Glutamatergic neuron (in vitro differentiated cells): Measurements from ENCODE around the gene MRPL37. TPM values are rescaled to one million over a fixed set of nuclear protein-coding genes. Genes with fewer than 3 reads are reported as not detected.
A peak's percentile ranks its signal among the peaks of the same experiment; 100 is the strongest.

Source experiments
- DNase-seq: peaks from one replicate; pipeline ENCODE4 v3.0.0; 2022
- H3K27ac Mint-ChIP-seq: one replicate; pipeline ENCODE4 v1.8.0; 2020; ENCODE audit warnings: mild to moderate bottlenecking, mixed read lengths, inconsistent platforms; ENCODE audit not compliant: unreplicated experiment
- H3K27me3 Mint-ChIP-seq: one replicate; pipeline ENCODE4 v1.8.0; 2020; ENCODE audit warnings: mild to moderate bottlenecking, moderate library complexity, mixed read lengths, inconsistent platforms; ENCODE audit not compliant: unreplicated experiment
- H3K36me3 Mint-ChIP-seq: one replicate; pipeline ENCODE4 v1.8.0; 2020; ENCODE audit warnings: mild to moderate bottlenecking, mixed read lengths, inconsistent platforms; ENCODE audit not compliant: unreplicated experiment
- H3K4me1 Mint-ChIP-seq: one replicate; pipeline ENCODE4 v1.8.0; 2020; ENCODE audit warnings: mild to moderate bottlenecking, low read depth, mixed read lengths, inconsistent platforms; ENCODE audit not compliant: unreplicated experiment
- H3K4me3 Mint-ChIP-seq: one replicate; pipeline ENCODE4 v1.8.0; 2020; ENCODE audit warnings: mild to moderate bottlenecking, mixed read lengths, inconsistent platforms; ENCODE audit not compliant: unreplicated experiment
- H3K9me3 Mint-ChIP-seq: one replicate; pipeline ENCODE4 v1.8.0; 2020; ENCODE audit warnings: mild to moderate bottlenecking, moderate library complexity, mixed read lengths, inconsistent platforms; ENCODE audit not compliant: unreplicated experiment
- CTCF ChIP-seq: fragments of 200-600 bp; sonication (generic); IDR thresholded peaks from one replicate; pipeline ENCODE4 v1.5.0; 2021; ENCODE audit not compliant: partially characterized antibody, unreplicated experiment
- total RNA-seq: library from RNA; stranded (reverse); fragmentation: NEBNext Ultra II Directional; extraction: Animal tissue kit (Norgen Biotek cat#: 25700); gene quantifications from one replicate; pipeline ENCODE4 v1.2.1, GENCODE V29; 2021; ENCODE audit not compliant: unreplicated experiment

The MRPL37 gene
- total RNA-seq, 1 donor from 2014 or later = 50.9 TPM

GRCh38 chr1:54177726-54178125 lies 22.2 kb upstream of the MRPL37 start:
- no peak overlapping the region for H3K4me3 Mint-ChIP-seq
- H3K4me1 Mint-ChIP-seq = peaks cover 10% of the 10 kb centered on the region
- no peak overlapping the region for H3K27ac Mint-ChIP-seq
- H3K9me3 Mint-ChIP-seq = peaks cover 5% of the 10 kb centered on the region
- no peaks in the 10 kb centered on the region for H3K36me3 Mint-ChIP-seq
- no peak for TF ChIP-seq CTCF
- no peak for DNase-seq
- H3K27me3 Mint-ChIP-seq = no peaks in the 10 kb centered on the region

- Mint-ChIP-seq H3K27ac (peak overlapping the region; percentile 28), H3K9me3 (peaks cover 5% of the 10 kb centered on the region), H3K4me3 (no peak overlapping the region), H3K27me3 (no peaks in the 10 kb centered on the region), H3K36me3 (no peaks in the 10 kb centered on the region), H3K4me1 (peaks cover 8% of the 10 kb centered on the region)
- no peak for TF ChIP-seq CTCF
- no peak for DNase-seq
Observed at GRCh38 chr1:54178296-54179070, 21.5 kb upstream of the MRPL37 start.

- Mint-ChIP-seq H3K36me3 (peaks cover 7% of the 10 kb centered on the region), H3K27ac (peak overlapping the region; percentile 98)
Observed at GRCh38 chr1:54180701-54181360, 19.1 kb upstream of the MRPL37 start.

GRCh38 chr1:54186056-54186455 lies 13.9 kb upstream of the MRPL37 start:
- H3K4me3 Mint-ChIP-seq = no peak overlapping the region
- no peak for TF ChIP-seq CTCF
- H3K9me3 Mint-ChIP-seq = peaks cover 1% of the 10 kb centered on the region
- H3K36me3 Mint-ChIP-seq = peaks cover 10% of the 10 kb centered on the region
- DNase-seq = no peak
- H3K27me3 Mint-ChIP-seq = peaks cover 12% of the 10 kb centered on the region
- peaks cover 5% of the 10 kb centered on the region for H3K4me1 Mint-ChIP-seq
- no peak overlapping the region for H3K27ac Mint-ChIP-seq

More at GRCh38 chr1:54180701-54181360, 19.1 kb upstream of the MRPL37 start:
- DNase-seq = peak; percentile 51
- peak overlapping the region; percentile 67 for H3K4me3 Mint-ChIP-seq
- H3K27me3 Mint-ChIP-seq = peaks cover 7% of the 10 kb centered on the region
- peaks cover 9% of the 10 kb centered on the region for H3K4me1 Mint-ChIP-seq
- peaks cover 5% of the 10 kb centered on the region for H3K9me3 Mint-ChIP-seq
- no peak for TF ChIP-seq CTCF

GRCh38 chr1:54188291-54188690 lies 11.7 kb upstream of the MRPL37 start:
- no peaks in the 10 kb centered on the region for H3K9me3 Mint-ChIP-seq
- peaks cover 2% of the 10 kb centered on the region for H3K4me1 Mint-ChIP-seq
- H3K4me3 Mint-ChIP-seq = no peak overlapping the region
- no peak for DNase-seq
- TF ChIP-seq CTCF = no peak
- no peak overlapping the region for H3K27ac Mint-ChIP-seq
- H3K27me3 Mint-ChIP-seq = peaks cover 12% of the 10 kb centered on the region
- peaks cover 10% of the 10 kb centered on the region for H3K36me3 Mint-ChIP-seq
